ENCODE results near the gene PTPN12. TPM values are rescaled to one million over a fixed set of nuclear protein-coding genes. Genes with fewer than 3 reads are reported as not detected.
"Not testable (repeated sequence)": the region's sequence is repeated elsewhere in the genome, so short reads cannot be mapped to it uniquely, and the experiment has no call there.

The PTPN12 gene
- total RNA-seq, 4 donors from 2014 or later = 129 to 168 (median 151) TPM

DNA sequence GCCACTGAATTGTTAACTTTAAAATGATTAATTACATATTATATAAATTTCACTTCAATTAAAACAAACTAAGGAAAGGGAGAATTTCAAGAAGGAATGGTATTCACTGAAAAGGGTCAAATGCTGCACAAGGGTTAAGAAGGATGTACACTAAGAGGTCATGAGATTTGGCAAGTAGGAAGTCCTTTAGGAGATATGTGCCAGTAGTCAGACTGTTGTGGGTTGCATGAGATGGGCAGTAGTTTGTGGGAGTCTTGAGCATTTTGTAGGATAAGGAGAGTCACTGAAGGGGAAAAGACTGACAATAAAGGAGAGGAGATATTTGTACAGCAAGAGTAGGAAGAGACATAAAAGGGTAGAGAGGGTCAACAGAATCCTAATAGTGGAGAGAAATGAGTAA, 12.4 kb upstream of the PTPN12 start:
- Histone ChIP-seq H3K9me3 (no peaks in the 10 kb centered on the region), H3K36me3 (no peaks in the 10 kb centered on the region), H3K27me3 (no peaks in the 10 kb centered on the region), H3K4me3 (no peak overlapping the region), H3K4me1 (no peaks in the 10 kb centered on the region), H3K27ac (no peak overlapping the region)
- DNase-seq (ENCODE audit: low spot score in 2 of 2) = no peak
- TF ChIP-seq POLR2A (IDR thresholded peaks at IDR 0.05) (no peak), EP300 (IDR thresholded peaks at IDR 0.05) (no peak)
- TF ChIP-seq, protein P1, sequence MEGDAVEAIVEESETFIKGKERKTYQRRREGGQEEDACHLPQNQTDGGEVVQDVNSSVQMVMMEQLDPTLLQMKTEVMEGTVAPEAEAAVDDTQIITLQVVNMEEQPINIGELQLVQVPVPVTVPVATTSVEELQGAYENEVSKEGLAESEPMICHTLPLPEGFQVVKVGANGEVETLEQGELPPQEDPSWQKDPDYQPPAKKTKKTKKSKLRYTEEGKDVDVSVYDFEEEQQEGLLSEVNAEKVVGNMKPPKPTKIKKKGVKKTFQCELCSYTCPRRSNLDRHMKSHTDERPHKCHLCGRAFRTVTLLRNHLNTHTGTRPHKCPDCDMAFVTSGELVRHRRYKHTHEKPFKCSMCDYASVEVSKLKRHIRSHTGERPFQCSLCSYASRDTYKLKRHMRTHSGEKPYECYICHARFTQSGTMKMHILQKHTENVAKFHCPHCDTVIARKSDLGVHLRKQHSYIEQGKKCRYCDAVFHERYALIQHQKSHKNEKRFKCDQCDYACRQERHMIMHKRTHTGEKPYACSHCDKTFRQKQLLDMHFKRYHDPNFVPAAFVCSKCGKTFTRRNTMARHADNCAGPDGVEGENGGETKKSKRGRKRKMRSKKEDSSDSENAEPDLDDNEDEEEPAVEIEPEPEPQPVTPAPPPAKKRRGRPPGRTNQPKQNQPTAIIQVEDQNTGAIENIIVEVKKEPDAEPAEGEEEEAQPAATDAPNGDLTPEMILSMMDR (IDR thresholded peaks at IDR 0.05) = no peak

DNA sequence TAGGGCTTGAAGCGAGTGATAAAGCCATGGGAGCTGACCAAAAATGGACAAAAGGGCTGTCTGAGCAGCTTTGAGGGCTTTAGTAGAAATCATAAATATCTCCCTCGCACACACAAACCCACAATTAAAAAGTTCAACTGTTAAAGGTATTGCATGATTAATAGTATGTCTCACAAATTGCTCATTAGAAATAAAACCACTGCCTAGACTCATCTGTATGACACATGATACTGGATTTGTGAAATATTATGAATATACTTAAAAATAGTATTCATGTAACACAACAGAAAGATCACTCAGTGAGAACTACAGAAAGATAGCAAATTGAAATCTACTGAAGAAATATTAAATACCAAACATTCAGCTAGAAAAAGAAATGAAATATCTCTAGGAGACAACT, 11.9 kb upstream of the PTPN12 start:
- Histone ChIP-seq H3K9me3 (no peaks in the 10 kb centered on the region), H3K27ac (no peak overlapping the region), H3K4me1 (no peaks in the 10 kb centered on the region), H3K27me3 (no peaks in the 10 kb centered on the region), H3K4me3 (no peak overlapping the region), H3K36me3 (no peaks in the 10 kb centered on the region)
- 96% methylated on average over 2 of the region's 2 CpGs for WGBS, 2 donors
- no peak for DNase-seq (ENCODE audit: low spot score in 2 of 2)
- TF ChIP-seq, protein P1 (IDR thresholded peaks at IDR 0.05) = no peak
- no peak for TF ChIP-seq POLR2A (IDR thresholded peaks at IDR 0.05)
- TF ChIP-seq EP300 (IDR thresholded peaks at IDR 0.05) = no peak

DNA sequence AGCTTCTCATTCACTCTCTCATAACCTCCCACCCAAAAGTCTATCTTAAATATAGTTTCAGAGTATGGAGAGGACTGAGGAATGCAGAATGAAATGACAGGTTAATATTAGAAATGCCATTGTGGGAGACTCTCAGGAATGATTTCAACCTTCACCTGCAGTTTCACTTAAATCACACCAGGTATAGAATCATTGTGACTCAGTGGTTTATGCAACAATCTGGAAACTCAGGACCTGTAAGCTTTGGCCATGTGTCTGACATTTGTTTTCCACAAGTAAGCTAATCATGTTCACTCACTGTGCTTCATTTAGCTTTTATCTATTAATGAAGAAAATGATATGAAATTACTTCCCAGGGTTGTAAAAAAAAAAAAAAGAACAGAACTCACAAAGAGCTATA, 8.7 kb upstream of the PTPN12 start:
- no peak for TF ChIP-seq EP300 (IDR thresholded peaks at IDR 0.05)
- TF ChIP-seq, protein P1 (IDR thresholded peaks at IDR 0.05) = no peak
- no peak for TF ChIP-seq POLR2A (IDR thresholded peaks at IDR 0.05)
- H3K4me1 ChIP-seq = no peaks in the 10 kb centered on the region
- H3K4me3 ChIP-seq = no peak overlapping the region
- H3K9me3 ChIP-seq = no peaks in the 10 kb centered on the region
- no peak overlapping the region for H3K27ac ChIP-seq
- H3K27me3 ChIP-seq = no peaks in the 10 kb centered on the region
- H3K36me3 ChIP-seq = no peaks in the 10 kb centered on the region
- no peak for DNase-seq (ENCODE audit: low spot score in 2 of 2)

DNA sequence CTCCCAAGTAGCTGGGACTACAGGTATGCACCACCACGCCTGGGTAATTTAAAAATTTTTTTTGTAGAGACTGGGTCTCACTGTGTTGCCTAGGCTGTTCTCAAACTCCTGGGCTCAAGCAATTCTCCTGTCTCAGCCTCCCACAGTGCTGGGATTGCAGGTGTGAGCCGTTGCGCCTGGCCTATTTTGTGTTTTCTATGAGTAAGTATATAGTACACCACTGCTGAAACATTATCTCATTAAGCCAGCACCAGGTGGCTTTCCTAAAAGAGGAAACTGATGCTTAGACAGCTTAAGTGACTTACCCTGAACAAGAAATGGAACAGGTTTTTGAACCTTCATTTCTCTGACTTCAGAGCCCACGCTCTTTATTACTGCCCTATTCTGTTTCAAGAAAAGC, 7.8 kb upstream of the PTPN12 start:
- Histone ChIP-seq H3K4me1 (no peaks in the 10 kb centered on the region), H3K4me3 (no peak overlapping the region), H3K9me3 (no peaks in the 10 kb centered on the region), H3K27ac (no peak overlapping the region), H3K36me3 (no peaks in the 10 kb centered on the region), H3K27me3 (no peaks in the 10 kb centered on the region)
- WGBS, 2 donors = 91 to 97% methylated on average over 4 of the region's 4 CpGs
- DNase-seq (ENCODE audit: low spot score in 2 of 2) = no peak
- TF ChIP-seq EP300 (IDR thresholded peaks at IDR 0.05) (no peak), POLR2A (IDR thresholded peaks at IDR 0.05) (no peak)
- TF ChIP-seq, protein P1 (IDR thresholded peaks at IDR 0.05) = no peak

DNA sequence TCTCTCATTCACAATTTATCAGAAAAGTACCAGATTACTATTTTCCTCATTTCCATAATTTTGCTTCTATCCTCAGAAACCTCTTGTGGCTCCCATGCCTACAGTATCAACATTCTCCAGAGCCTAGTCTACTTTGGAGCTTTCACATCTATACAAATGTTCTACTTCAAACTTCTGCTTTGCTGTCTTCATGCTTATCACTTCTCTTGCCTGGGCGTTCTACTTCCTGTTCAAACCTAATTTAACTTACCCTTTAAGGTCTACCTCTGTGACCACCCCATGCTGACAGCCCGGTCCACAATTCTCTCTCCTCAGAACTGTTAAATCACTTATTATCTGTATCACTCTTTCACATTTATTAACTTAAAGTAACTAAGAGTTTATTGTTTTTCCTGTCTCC, 6.1 kb upstream of the PTPN12 start:
- 74 to 83% methylated on average over 2 of the region's 2 CpGs for WGBS, 2 donors
- H3K36me3 ChIP-seq = no peaks in the 10 kb centered on the region
- H3K27me3 ChIP-seq = no peaks in the 10 kb centered on the region
- peaks cover 0 to 4% (median 2%) of the 10 kb centered on the region in 4 donors for H3K4me1 ChIP-seq
- TF ChIP-seq POLR2A (IDR thresholded peaks at IDR 0.05) (no peak), EP300 (IDR thresholded peaks at IDR 0.05) (no peak)
- H3K9me3 ChIP-seq = no peaks in the 10 kb centered on the region
- no peak overlapping the region for H3K4me3 ChIP-seq
- DNase-seq (ENCODE audit: low spot score in 2 of 2) = no peak
- no peak overlapping the region for H3K27ac ChIP-seq

DNA sequence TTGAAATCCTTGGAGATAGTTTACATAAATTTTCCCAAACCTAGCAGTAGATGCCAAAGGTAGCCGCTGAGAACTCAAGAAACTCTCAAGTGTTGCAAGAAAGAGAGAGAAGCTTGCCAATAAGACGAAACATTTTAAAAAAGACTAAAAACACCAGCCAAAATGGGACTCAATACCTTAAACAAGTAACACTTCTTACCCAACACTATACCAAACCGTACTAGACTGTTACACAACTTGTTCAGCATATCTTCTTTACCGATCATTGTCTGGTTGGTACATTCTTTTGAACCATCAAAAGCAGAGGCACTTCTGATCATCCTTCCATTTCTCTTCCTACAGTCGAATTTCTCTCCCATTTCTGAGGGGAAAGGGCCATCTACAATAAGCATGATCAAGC, 4.8 kb upstream of the PTPN12 start:
- 87 to 88% methylated on average over 5 of the region's 5 CpGs for WGBS, 2 donors
- Histone ChIP-seq H3K4me1 (peaks cover 0 to 6% (median 2%) of the 10 kb centered on the region in 4 donors), H3K36me3 (no peaks in the 10 kb centered on the region), H3K27me3 (no peaks in the 10 kb centered on the region), H3K9me3 (no peaks in the 10 kb centered on the region), H3K4me3 (no peak overlapping the region), H3K27ac (no peak overlapping the region)
- no peak for DNase-seq (ENCODE audit: low spot score in 2 of 2)
- no peak for TF ChIP-seq EP300 (IDR thresholded peaks at IDR 0.05)
- TF ChIP-seq, protein P1 (IDR thresholded peaks at IDR 0.05) = no peak
- TF ChIP-seq POLR2A (IDR thresholded peaks at IDR 0.05) = no peak

DNA sequence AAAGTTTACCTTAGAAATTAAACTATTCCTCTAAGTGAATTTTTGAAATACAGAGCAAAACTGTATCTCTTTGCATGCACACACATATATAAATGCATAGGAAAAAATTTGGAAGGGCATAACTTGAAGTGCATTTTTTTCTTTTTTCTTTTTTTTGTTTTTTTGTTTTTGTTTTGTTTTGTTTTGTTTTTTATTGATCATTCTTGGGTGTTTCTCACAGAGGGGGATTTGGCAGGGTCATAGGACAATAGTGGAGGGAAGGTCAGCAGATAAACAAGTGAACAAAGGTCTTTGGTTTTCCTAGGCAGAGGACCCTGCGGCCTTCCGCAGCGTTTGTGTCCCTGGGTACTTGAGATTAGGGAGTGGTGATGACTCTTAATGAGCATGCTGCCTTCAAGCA, 4.4 kb upstream of the PTPN12 start:
- H3K27ac ChIP-seq; H3K4me1 ChIP-seq; H3K36me3 ChIP-seq; DNase-seq (ENCODE audit: low spot score in 2 of 2); H3K4me3 ChIP-seq; H3K27me3 ChIP-seq; H3K9me3 ChIP-seq: not testable (repeated sequence)
- WGBS, 2 donors = 21 to 48% methylated on average over 3 of the region's 3 CpGs

DNA sequence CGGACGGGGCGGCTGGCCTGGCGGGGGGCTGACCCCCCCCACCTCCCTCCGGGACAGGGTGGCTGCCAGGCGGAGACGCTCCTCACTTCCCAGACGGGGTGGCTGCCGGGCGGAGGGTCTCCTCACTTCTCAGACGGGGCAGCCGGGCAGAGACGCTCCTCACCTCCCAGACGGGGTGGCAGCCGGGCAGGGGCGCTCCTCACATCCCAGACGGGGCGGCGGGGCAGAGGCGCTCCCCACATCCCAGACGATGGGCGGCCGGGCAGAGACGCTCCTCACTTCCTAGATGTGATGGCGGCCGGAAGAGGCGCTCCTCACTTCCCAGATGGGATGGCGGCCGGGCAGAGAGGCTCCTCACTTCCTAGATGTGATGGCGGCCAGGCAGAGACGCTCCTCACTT, 3.0 kb upstream of the PTPN12 start:
- not testable (repeated sequence) for H3K27ac ChIP-seq, H3K4me1 ChIP-seq
- 96 to 98% methylated on average over 21 to 22 of the region's 31 CpGs for WGBS, 2 donors

More for the DNA sequence above, 3.0 kb upstream of the PTPN12 start:
- not testable (repeated sequence) for H3K4me3 ChIP-seq; H3K9me3 ChIP-seq; DNase-seq (ENCODE audit: low spot score in 2 of 2); H3K36me3 ChIP-seq; H3K27me3 ChIP-seq
